Activated T-cell treated with anti-CD3 and anti-CD28 coated beads for 1 hour (primary cell): ENCODE data around the gene MAEA.
"Not testable (repeated sequence)": the region's sequence is repeated elsewhere in the genome, so short reads cannot be mapped to it uniquely, and the experiment has no call there.

Experiments
- DNase-seq: peaks from one replicate; pipeline ENCODE4 v3.0.0-alpha.2; 2020; ENCODE audit warnings: low read depth

The MAEA gene

DNA sequence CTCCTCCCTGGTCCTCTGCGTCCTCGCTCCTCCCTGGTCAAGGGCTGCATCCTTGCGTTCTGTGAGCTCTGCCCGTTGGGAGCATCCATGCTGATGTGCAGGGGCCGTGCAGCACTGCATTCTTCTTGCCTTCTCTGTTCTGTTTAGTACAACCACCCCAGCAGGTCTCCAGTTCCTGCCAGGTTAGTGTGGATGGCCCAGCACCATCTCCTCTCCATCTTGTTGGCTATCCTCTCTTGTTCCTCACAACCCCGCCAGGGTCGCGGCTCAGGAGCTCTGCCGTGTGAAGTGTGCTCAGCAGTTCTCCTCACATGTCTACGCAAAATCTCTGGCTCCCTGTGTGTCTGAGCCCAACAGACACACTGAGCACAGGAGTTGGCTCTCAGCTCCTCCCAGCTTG lies 10.4 kb upstream of the MAEA start:
- no peak for DNase-seq

DNA sequence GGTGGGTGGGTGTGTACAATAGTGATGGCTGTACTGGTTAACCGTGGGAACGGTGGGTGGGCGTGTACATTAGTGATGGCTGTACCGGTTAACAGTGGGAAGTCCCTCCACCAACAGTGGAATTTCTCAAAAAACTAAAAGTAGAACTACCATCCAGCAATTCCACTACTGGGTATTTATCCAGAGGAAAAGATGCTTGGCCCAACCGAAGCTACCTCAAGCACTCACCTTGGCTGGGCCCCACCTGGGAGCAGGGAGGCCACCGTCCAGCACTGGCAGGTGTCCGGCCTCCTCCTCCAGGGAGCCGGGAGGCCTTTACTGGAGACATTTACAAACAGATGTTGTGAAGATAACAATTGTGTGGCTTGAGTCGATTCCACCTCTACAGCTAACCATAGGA lies 6.0 kb upstream of the MAEA start:
- no peak for DNase-seq

DNA sequence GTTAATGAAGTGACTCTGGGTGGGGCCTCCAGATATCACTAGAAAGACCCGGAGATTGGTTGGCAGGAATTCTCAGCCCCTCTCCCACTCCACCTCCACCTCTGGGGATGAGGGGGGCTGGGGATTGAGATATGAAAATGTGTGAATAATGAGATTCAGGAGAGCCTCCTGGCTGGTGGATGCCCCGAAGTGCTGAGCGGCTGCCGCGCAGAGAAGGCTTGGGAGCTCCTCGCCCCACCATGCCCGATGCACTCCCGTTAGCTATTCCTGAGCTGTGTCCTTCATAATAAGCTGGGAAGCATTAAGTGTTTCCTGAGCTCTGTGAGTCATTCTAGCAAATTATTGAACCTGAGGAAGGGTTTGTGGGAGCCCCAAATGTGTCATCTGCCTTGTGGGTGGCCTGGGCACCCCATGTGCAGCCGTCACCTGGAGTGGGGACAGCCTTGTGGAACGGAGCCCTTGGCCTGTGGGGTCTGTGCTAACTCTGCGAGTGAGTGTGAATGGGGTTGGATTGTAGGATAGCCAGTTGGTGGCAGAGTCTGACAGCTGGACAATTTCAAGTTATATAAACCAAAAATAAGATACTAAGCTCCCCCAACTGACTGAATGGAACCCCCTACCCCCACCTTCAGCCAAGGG lies 4.4 kb upstream of the MAEA start:
- DNase-seq = no peak

DNA sequence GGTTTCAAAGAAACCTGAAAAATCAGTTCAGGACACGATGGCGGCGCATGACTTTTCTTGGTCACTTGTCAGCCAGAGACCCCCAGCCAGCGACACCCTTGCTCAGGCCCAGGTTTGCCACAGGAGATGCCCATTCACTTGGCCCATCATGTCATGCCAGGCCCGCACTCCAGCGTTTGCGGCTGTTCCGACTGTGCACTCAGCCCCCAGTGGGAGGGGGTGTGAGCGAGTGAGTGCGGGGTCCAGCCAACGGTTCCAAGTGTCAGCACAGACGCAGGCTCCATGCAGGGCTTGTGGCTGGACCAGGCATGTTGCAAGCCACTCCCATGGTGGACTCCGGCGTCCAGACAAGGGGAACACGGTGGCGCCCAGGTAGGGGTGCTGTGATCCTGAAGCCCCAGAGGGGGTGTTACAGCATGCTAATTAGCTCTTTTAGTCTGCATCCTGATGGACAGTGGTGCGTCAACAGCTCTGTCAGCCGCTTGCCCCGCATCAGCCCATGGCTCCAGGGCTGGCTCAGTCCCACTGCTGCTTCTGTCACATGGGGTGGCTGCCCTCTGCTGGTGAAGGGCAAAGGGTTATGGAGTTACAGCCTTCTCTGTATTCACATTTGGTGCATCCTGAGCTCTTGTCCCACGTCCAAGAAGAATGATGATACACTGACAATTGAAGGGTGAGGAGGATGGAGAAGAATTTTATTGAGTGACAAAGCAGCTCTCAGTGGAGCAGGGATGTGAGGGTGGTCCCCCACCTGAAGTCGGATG lies 3.7 kb upstream of the MAEA start:
- DNase-seq = no peak

DNA sequence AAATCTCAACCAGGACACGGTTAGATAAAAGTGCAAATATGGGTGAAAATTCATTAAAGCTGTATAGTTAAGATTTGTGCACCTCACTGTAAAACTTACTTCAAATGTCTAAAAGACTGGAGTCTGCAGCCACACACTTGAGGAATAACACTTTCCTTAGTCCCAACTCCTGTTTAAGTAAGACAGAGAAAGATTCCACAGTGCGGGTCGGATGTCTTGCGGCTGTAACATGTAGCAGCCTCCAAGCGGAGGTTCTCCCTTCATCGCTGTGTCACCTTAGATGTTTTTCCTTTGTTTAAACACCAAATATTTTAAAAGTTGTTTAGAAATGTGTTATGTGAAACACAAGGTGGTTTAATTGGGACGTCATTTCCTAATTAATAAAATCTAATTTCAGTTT lies 905 bp upstream of the MAEA start:
- no peak for DNase-seq

DNA sequence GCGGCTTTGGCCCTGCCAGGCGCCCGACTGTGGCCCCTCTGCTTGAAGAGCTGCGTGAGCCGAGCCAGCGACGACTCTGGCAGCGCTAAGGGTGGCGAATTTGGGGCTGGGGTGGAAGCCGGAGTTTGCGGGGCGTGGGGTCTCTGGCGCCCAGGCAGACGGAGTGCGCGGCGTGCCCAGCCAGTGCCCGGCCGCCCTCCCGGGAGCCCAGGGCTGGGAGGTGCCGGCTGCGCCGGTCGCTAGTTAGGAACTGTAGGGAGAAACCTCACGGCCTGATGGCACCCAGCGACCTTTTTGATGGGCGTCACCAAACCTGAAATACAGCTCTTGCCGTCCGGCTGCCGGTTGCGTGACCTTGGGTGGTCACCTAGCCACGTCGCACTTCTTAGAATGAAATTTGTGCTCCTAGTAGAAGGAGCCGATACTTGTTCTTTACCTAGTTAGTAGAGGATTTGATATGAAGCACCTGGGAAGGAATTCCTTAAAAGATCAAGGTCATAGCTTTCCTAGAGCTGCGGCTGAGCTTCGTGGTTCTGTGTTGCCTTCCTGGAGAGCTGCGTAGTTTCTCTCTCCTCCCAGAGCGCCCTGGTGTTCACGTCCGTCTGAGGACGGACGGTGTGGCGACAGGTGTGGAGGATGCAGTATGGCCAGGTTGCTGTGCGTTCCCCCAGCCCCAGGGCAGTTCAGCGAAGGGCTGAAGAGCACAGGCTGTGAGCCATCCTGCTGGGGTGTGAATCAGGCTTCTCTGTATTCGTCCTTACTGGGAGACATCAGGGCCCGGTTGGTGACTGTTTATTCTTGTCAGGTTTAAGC lies 680 bp downstream of the MAEA start:
- DNase-seq = no peak

DNA sequence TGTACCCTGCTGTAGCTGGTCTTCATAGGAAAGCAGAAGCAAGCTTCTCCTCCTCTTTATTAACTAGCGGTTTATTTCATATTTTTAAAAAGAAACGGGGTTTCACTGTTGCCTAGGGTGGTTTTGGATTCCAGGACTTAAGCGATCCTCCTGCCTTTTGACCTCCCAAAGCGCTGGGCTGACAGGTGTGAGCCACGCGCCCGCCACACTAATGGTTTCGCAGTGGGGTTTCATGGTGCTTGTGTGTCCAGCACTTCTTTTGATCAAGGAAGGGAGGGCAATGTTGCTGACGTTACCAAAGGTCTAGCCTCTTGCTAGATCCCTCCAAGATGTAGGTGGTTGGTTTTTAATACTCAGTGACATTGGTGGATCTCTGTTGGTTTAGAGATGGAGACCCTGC lies 1.4 kb downstream of the MAEA start:
- no peak for DNase-seq

DNA sequence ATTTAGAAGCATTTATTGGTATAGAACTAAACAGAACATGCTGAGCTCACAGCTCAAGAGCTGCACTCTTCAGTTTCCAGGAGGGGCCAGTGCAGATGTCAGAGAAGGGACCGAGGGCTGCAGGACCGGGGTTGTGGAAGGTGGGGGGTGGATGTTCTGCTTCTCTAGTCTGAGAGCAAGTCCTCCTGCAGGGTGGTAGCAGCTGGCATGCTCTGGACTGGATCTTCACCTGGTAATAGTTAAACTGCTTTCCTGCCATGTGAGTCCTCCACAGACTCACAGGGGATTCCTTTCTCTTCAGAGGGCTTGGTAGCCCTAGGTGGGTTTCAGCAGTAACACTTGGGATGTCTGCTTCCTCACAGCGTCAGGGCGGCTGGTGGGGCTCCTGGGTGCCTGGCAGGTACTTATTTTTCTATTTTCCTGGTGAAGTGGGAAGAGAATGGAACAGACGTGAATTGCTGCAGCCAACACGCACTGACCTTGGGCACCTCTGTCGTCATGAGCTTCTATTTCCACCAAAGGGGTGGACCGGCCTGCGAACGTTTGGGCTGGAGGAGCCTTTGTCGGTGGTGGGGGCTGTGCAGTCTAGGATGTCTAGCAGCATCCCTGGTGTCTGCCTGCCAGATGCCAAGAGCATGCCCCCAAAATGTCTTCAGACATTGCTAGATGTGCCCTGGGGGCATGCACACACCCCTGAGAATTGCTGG lies 2.5 kb downstream of the MAEA start:
- no peak for DNase-seq

DNA sequence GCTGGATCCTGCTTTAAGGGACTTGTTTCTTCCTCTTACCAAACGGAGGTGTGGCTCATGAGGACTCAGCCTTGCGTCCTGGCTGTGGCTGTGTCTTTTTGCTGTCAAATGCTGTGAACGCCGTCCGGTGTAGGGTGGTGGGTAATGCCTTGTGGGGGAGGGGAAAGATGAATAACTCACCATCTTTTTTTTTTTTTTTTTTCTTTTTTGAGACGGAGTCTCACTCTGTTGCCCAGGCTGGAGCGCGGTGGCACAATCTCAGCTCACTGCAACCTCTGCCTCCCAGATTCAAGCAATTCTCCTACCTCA lies 3.0 kb downstream of the MAEA start:
- not testable (repeated sequence) for DNase-seq

DNA sequence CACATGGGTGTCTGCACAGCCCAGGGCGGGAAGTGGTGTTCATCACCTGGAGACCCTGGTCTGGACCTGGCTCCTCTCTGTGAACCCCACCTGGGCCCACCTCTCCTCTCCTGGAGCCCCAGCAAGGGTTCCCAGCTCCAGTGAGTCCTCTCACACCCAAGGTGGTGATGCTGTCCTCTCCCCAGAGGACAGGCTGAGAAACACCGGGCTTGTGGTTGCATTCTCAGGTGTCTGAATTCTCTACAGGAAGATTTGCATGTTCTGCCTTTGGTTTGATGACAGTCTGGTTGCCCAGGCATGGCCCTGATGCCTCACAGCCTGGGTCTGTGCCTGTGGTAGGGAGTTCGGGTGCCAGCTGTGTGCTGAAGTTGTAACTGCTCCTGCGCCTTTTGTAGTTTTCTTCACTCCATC lies 3.8 kb downstream of the MAEA start:
- no peak for DNase-seq

DNA sequence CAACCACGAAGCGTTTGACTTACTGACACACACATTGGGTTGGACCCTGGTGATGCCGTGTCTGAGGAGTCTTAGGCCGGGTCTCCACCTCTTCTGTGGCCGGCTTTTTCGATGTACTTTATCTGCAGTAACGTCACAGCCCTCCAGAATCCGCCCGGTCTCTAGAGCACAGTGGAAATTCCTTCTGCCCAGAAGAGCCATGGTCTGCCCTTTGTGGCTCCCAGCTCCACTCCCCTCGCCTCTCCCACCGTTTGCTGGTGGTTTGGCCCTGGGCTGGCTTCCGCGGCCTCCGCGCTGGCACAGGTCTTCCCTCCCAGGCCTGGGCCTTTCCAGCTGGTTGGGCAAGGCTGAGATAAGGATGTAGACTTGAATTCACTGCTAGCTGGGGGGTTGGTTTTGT lies 4.3 kb downstream of the MAEA start:
- no peak for DNase-seq

DNA sequence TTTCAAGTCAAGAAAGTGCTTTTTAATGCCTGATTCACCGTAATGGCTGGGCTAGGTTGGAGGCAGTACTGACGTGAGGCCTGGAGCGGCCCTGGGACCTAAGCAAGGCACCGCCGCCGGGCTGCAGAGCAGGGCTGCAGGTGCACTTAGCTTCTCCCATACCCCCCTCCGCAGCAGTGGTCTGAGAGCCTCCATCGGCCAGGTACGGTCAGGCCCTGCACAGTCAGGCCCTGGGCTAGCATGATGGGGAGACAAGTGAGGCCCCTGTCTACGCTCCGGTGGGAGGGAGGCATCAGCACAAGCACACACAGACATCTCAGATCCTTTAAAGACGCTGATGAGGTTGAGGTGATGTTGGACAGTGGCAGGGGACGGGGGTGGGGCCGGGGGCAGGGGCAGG lies 4.7 kb downstream of the MAEA start:
- no peak for DNase-seq

DNA sequence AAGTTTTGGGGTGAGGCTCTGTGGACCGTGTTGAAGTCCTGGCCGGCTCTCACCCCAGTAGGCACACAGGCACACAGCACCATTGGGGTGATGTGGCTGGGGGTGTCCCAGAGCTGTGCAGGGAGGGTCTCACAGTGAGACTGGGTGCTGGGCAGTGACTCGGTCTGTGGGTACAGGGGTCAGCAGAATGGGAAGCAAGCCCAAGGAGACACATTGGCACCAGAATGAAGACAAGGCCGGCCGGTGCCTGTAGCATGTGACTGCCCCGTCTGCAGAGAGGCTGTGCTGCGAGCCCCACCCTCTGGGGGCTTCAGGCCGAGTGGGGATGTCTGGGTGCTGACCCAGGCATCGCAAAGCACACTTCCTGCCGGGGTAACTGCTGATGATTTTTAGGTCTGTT lies 5.2 kb downstream of the MAEA start:
- no peak for DNase-seq

DNA sequence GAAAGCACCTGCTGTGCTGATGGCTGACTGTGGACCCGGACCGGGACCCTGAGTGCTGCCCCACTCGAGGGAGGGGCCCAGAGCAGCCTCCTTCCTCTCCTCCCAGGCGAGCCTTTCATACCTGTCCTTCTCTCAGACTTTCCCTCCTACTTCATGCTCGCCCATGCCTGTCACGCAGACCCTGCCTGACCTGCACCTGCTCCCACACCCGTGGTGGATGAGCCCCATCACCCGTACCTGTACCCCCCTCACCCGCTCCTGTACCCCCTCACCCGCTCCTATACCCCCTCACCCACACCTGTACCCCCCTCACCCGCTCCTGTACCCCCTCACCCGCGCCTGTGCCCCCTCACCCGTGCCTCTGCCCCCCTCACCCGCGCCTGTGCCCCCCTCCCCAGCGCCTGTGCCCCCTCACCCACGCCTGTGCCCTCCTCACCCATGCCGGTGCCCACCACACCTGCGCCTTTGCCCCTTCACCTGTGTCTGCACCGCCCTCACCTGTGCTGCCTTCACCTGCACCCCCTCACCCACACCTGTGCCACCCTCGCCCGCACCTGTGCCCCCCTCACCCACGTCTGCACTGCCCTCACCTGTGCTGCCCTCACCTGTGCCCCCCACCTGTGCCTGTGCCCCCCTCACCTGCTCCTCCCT lies 5.8 kb downstream of the MAEA start:
- no peak for DNase-seq

DNA sequence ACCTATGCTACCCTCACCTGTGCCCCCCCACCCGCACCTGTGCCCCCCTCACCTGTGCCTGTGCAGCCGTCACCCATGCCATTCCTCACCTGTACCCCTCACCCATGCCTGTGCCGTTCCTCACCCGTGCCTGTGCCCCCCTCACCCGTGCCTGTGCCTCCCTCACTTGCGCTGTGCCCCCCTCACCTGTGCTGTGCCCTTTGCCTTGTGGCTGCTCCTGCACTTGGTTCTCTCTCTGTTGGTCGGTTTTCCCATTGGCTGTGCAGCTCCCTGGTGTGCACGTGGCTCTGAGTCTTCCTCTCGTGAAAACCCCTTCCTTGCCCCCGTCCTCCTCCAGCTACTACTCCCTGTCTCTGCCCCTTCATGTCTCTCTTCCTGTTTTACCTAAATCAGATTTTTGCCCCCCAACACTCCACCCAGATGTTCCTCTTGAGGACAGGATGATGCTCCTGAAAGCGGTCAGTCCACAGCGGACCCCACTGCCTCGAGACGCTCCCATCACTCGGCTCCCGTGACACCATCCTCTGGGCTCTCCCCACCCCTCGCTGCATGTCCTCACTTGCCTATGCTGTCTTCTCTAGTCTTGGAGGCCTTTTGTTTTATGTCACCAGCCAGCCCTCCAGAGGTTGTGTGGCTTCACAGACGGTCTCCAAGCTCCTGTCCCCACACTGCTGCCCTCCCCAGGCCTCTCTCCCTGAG lies 6.8 kb downstream of the MAEA start:
- no peak for DNase-seq

DNA sequence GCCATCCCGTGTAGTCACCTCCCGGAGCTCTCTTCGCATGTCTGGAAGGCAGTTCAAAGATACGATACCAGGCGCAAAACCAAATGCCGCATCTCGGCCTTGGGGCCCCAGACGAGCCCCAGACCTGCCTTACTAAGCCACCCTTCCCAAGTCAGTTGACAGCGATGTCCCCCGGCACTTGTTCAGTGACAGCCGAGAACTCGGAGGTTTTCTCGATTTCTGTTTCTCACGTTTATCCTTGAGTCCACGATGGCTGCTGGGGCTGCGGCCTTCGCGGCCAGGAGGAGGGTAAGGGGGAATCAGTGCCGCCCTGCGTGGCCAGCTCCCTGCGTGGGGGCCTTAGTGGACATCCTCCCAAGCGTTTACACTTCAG lies 7.3 kb downstream of the MAEA start:
- no peak for DNase-seq

DNA sequence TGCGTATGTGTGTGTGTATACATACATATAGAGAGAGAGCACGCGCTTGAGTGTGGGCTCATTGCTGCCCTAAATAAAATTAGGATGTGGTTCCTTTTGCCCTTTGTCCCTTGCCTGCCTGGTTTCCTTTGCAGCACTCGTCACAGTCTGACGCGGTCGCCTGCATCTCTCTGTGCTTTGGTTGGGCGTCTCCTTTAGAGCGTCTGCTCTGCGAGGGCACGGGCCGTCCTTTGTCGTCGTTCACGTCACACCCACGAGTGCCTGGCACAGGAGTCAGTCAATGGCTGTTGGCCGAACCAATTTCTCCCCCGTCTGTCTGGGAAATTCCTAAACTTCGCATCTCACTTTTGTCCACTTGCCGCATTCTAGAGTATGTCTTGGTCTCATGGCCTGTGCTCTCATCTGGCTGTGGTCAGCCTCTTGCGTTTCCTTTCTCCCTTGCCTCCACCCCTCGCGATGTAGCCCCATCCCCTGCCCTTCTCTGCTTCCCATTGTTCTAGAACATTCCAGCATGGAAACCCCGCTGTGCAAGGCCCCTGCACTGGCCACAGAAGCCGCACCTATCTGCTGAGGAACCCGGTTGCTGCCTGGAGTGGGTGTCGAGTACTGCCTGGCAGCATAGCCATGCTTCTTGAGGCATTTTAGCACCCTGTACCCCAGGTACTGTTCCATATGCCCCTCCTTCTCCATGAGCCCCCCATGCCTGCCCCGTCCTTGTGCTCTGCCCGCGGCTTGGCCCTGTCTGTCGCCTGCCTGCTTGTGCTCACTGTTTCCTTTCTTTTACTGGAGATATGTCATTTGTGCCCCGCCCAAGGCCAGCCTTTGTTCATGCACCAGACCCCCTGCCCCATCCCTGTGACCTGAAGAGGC lies 8.0 kb downstream of the MAEA start:
- DNase-seq = no peak

DNA sequence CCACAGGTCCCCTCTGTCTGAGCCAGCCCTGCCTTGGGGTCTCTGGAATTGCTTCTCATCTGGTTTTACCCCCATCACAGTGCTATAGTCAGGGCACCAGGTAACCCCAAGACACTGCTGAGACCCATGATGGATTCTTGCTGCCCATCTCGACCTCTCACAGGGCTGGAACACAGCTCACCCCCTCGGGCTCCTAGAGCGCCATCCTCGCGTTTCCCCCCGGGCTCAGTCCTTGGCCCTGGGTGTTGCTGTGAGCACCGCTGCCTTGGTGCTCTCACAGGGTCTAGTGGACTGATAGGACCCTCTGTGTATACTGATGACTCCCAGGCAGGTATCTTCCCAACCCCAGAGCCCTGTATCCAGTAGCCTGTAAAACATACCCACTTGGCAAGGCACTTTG lies 8.8 kb downstream of the MAEA start:
- DNase-seq = no peak

DNA sequence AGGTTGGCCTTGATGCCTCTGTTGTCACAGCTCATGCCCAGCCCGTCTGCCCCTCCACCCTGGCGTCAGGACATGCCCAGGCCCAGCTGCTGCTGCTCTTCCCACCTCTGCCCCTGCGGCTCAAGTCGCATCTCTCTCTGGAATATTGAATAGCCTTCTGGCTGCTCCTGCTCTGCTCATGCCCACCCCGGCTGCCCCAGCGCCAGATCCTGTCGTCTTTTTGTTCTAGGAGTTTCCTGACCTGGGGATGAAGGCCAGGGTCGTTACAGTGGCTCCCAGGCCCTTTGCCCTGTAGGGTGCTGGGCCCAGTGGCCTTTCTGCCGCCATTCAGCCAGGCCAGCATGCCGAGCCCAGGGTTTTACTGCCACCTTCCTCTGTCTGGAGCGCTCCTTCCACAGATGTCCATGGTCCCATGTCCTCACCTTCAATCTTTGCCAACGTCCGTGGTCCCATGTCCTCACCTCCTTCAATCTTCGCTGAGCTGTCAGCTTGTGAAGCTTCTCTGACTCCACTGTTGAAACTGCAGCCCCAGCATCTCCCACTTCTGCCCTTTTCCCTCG lies 9.7 kb downstream of the MAEA start:
- DNase-seq = no peak
